ENCODE data around the gene NCS1.

DNA sequence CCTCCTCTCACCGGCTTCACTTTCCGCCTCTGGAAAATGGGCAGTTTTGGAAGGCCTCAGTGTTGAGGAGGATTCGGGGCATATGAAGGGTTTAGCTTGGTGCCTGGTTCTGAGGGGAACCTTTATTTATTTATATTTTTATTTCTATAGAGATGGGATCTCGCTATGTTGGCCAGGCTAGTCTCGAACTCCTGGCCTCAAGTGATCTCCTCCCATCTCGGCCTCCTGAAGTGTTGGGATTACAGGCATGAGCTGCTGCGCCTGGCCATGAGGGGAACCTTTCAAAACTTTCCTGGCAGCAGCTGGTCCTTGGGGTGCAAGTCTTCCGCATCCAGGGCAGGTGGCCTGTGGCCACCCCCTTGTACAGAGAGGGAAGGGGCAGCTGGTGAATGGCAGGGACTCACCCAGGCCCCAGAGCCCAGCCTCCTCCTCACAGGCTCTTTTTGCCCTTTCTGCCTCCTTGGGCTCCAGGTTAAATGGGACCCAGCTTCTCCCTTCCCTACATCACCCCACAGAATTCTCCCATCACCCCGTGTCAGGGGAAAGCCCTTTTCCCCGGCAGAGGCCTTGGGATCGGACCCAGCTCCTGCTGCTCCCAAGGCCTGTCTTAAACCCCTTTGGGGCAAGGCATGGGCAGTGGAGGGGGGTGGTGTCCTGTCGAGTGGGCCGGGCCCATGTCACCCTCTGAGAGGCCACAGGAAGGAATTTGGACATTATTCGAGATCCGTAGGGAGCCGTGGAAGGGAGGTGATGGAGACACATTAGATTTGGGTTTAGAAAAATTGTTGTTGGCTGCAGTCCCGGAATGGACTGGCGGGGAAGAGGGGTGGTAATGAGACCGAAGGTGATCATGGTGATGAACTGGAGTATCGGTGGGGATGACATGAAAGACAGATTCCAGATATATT is 5.9 kb downstream of the NCS1 start:
- TF ChIP-seq, protein P1, sequence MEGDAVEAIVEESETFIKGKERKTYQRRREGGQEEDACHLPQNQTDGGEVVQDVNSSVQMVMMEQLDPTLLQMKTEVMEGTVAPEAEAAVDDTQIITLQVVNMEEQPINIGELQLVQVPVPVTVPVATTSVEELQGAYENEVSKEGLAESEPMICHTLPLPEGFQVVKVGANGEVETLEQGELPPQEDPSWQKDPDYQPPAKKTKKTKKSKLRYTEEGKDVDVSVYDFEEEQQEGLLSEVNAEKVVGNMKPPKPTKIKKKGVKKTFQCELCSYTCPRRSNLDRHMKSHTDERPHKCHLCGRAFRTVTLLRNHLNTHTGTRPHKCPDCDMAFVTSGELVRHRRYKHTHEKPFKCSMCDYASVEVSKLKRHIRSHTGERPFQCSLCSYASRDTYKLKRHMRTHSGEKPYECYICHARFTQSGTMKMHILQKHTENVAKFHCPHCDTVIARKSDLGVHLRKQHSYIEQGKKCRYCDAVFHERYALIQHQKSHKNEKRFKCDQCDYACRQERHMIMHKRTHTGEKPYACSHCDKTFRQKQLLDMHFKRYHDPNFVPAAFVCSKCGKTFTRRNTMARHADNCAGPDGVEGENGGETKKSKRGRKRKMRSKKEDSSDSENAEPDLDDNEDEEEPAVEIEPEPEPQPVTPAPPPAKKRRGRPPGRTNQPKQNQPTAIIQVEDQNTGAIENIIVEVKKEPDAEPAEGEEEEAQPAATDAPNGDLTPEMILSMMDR (IDR thresholded peaks at IDR 0.05), result no peak
- TF ChIP-seq POLR2A (IDR thresholded peaks at IDR 0.05), result no peak
